Mesenchymal stem cell (in vitro differentiated cells and primary cell): ENCODE data around the gene PCDHGA4.

Experiments
- DNase-seq: peaks from one replicate; pipeline ENCODE4 v3.0.0-alpha.2; 2013
- H2AFZ ChIP-seq: one replicate; pipeline ENCODE4 v1.6.1; 2013; ENCODE audit warnings: low read depth, mild to moderate bottlenecking, control low read depth, inconsistent platforms, low read length, moderate library complexity
- H2AK5ac ChIP-seq: 2 replicates; pipeline ENCODE4 v1.6.1; 2013; ENCODE audit warnings: low read length, moderate library complexity, mild to moderate bottlenecking, inconsistent platforms; ENCODE audit not compliant: severe bottlenecking
- H2BK120ac ChIP-seq: one replicate; pipeline ENCODE4 v1.6.1; 2013; ENCODE audit warnings: low read depth, mild to moderate bottlenecking, inconsistent platforms, low read length, moderate library complexity
- H2BK12ac ChIP-seq, 2 experiments: one replicate each; pipeline ENCODE4 v1.6.1; 2013; ENCODE audit warnings: inconsistent platforms in 2 of 2, low read length in 2 of 2, mild to moderate bottlenecking in 2 of 2, moderate library complexity in 2 of 2, control low read depth in 1 of 2
- H2BK15ac ChIP-seq: one replicate; pipeline ENCODE4 v1.6.1; 2013; ENCODE audit warnings: mild to moderate bottlenecking, low read depth, inconsistent platforms; ENCODE audit not compliant: poor library complexity, severe bottlenecking
- H2BK5ac ChIP-seq: 2 replicates; pipeline ENCODE4 v1.6.1; 2013; ENCODE audit warnings: low read depth, mild to moderate bottlenecking, low read length, control low read depth, inconsistent platforms; ENCODE audit not compliant: poor library complexity, severe bottlenecking
- H3K14ac ChIP-seq, 2 experiments: one replicate each; pipeline ENCODE4 v1.6.1; 2013; ENCODE audit warnings: inconsistent platforms in 2 of 2, low read length in 2 of 2, control low read depth in 1 of 2, mild to moderate bottlenecking in 1 of 2, moderate library complexity in 1 of 2
- H3K18ac ChIP-seq, 2 experiments: one replicate each; pipeline ENCODE4 v1.6.1; 2013; ENCODE audit warnings: inconsistent platforms in 2 of 2, low read length in 2 of 2, control low read depth in 1 of 2, low read depth in 1 of 2, mild to moderate bottlenecking in 1 of 2
- H3K23ac ChIP-seq, 2 experiments: one replicate each; pipeline ENCODE4 v1.6.1; 2013; ENCODE audit warnings: inconsistent platforms in 2 of 2, low read length in 2 of 2, mild to moderate bottlenecking in 2 of 2, moderate library complexity in 2 of 2, control low read depth in 1 of 2
- H3K27ac ChIP-seq: 2 replicates; pipeline ENCODE4 v1.5.1; 2013; ENCODE audit warnings: mild to moderate bottlenecking, moderate library complexity, low read length, control low read depth, inconsistent platforms; ENCODE audit not compliant: poor library complexity, severe bottlenecking
- H3K27me3 ChIP-seq, 2 experiments: 2 replicates each; pipeline versions ENCODE4 v1.6.1 to v1.7.0; 2013; ENCODE audit warnings: low read length in 2 of 2, mild to moderate bottlenecking in 2 of 2, moderate library complexity in 2 of 2, control low read depth in 1 of 2, inconsistent platforms in 1 of 2; ENCODE audit not compliant: control insufficient read depth in 1 of 2, insufficient read depth in 1 of 2
- H3K36me3 ChIP-seq, 2 experiments: 2 replicates each; pipeline versions ENCODE4 v1.6.1 to v1.7.0; 2013; ENCODE audit warnings: low read length in 2 of 2, control low read depth in 1 of 2, inconsistent platforms in 1 of 2, low read depth in 1 of 2, mild to moderate bottlenecking in 1 of 2; ENCODE audit not compliant: insufficient read depth in 2 of 2, control insufficient read depth in 1 of 2
- H3K4ac ChIP-seq, 2 experiments: one replicate each; pipeline ENCODE4 v1.6.1; 2013; ENCODE audit warnings: inconsistent platforms in 2 of 2, low read length in 2 of 2, mild to moderate bottlenecking in 2 of 2, moderate library complexity in 2 of 2, control low read depth in 1 of 2, low read depth in 1 of 2
- H3K4me1 ChIP-seq: 2 replicates; pipeline ENCODE4 v1.6.1; 2013; ENCODE audit warnings: low read depth, low read length, control low read depth; ENCODE audit not compliant: control insufficient read depth, insufficient read depth
- H3K4me2 ChIP-seq: 2 replicates; pipeline ENCODE4 v1.6.1; 2013; ENCODE audit warnings: low read length, mild to moderate bottlenecking, inconsistent platforms; ENCODE audit not compliant: poor library complexity, severe bottlenecking
- H3K4me3 ChIP-seq, 2 experiments: 2 replicates each; pipeline versions ENCODE4 v1.5.1 to v1.7.0; 2013; ENCODE audit warnings: low read length in 2 of 2, mild to moderate bottlenecking in 2 of 2, control low read depth in 1 of 2, low read depth in 1 of 2; ENCODE audit not compliant: insufficient read depth in 1 of 2
- H3K79me1 ChIP-seq: replicated peaks from 2 replicates; pipeline ENCODE4 v1.6.1; 2013; ENCODE audit warnings: mild to moderate bottlenecking, control low read depth, low read length, inconsistent platforms; ENCODE audit not compliant: poor library complexity, severe bottlenecking
- H3K9ac ChIP-seq: 2 replicates; pipeline ENCODE4 v1.7.0; 2013; ENCODE audit warnings: mild to moderate bottlenecking, low read length, moderate library complexity
- H3K9me3 ChIP-seq: 2 replicates; pipeline ENCODE4 v1.7.0; 2013; ENCODE audit warnings: mild to moderate bottlenecking, low read length; ENCODE audit not compliant: control insufficient read depth
- H4K8ac ChIP-seq: one replicate; pipeline ENCODE4 v1.6.1; 2013; ENCODE audit warnings: inconsistent platforms, mild to moderate bottlenecking, low read length, moderate library complexity
- H4K91ac ChIP-seq: one replicate; pipeline ENCODE4 v1.6.1; 2013; ENCODE audit warnings: mild to moderate bottlenecking, low read length, inconsistent platforms
- WGBS: methylation state at CpG from one replicate; pipeline ENCODE4 v1.1.7; 2013; ENCODE audit warnings: mixed read lengths; 5-methylcytosine and 5-hydroxymethylcytosine counted together

The PCDHGA4 gene

DNA sequence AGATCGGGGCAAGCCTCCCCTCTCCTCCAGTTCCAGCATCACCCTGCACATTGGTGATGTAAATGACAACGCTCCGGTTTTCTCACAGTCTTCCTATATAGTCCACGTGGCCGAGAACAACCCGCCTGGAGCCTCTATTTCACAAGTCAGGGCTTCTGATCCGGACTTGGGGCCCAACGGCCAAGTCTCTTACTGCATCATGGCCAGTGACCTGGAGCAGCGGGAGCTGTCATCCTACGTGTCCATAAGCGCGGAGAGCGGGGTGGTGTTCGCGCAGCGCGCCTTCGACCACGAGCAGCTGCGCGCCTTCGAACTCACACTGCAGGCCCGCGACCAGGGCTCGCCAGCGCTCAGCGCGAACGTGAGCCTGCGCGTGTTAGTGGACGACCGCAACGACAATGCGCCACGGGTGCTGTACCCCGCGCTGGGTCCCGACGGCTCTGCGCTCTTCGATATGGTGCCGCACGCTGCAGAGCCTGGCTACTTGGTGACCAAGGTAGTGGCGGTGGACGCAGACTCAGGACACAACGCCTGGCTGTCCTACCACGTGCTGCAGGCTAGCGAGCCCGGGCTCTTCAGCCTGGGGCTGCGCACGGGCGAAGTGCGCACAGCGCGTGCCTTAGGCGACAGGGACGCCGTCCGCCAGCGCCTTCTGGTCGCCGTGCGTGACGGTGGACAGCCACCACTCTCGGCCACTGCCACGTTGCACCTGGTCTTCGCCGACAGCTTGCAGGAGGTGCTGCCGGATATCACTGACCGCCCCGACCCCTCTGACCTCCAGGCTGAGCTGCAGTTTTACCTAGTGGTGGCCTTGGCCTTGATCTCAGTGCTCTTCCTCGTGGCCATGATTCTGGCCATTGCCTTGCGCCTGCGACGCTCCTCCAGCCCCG lies 34.6 kb downstream of the PCDHGA4 start:
- Histone ChIP-seq H3K18ac (no peak overlapping the region), H3K4me1 (peaks cover 3% of the 10 kb centered on the region), H2BK5ac (no peak overlapping the region), H3K4me3 (peak overlapping the region in 1 of 2 experiments; percentile 59), H4K8ac (no peak overlapping the region), H2AFZ (no peak overlapping the region), H3K27ac (no peak overlapping the region), H3K14ac (no peak overlapping the region), H2AK5ac (no peak overlapping the region), H2BK120ac (no peak overlapping the region), H4K91ac (no peak overlapping the region), H3K9ac (no peak overlapping the region), H3K79me1 (peaks cover 22% of the 10 kb centered on the region), H3K9me3 (peaks cover 61% of the 10 kb centered on the region), H2BK15ac (no peak overlapping the region), H3K36me3 (peaks cover 0 to 27% of the 10 kb centered on the region in 2 experiments), H3K4me2 (no peak overlapping the region), H3K23ac (no peak overlapping the region), H2BK12ac (no peak overlapping the region), H3K4ac (no peak overlapping the region), H3K27me3 (no peaks in the 10 kb centered on the region)
- DNase-seq: no peak
- 98% methylated on average over 77 of the region's 77 CpGs for WGBS

DNA sequence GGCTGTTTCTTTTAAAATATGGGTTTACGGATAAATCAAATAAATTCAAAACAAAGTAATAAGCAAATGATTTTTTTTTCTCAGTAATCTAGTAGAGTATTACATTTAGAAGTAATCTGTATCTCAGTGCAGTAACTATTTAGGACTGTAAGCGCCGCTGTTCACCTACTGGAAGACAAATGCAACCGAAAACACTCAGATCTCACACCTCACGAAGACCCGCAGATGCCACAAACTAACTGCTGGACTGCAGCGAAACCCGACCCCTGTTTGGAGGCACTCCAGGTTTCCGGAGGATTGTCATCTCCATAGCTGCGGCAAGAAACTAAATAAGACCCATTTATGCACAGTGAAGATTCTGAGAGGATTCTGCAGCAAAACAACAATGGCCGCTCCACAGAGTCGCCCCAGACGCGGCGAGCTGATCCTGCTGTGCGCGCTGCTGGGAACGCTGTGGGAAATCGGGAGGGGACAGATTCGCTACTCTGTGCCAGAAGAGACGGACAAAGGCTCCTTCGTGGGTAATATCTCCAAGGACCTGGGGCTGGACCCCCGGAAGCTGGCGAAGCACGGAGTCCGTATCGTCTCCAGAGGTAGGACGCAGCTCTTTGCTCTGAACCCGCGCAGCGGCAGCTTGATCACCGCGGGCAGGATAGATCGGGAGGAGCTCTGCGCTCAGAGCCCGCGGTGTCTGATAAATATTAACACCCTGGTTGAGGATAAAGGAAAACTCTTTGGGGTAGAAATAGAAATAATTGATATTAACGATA lies 37.8 kb downstream of the PCDHGA4 start, which contains the start of gene PCDHGA8:
TSS of gene PCDHGA8 (plus strand) at position 205 of the 770 bp plus-strand sequence. CDS start at position 386, 181 bp downstream.
- 96% methylated on average over 37 of the region's 38 CpGs for WGBS
- no peak within 1 kb of the TSS for H3K18ac ChIP-seq
- H3K4ac ChIP-seq: no peak within 1 kb of the TSS
- no peak within 1 kb of the TSS for H3K9ac ChIP-seq
- no peak within 1 kb of the TSS for H2BK12ac ChIP-seq
- no peak within 1 kb of the TSS for H2AFZ ChIP-seq
- H4K91ac ChIP-seq: no peak within 1 kb of the TSS
- peaks cover 3% of the 10 kb centered on the region for H3K4me1 ChIP-seq
- H3K4me2 ChIP-seq: peak within 1 kb of the TSS; percentile 25
- no peak within 1 kb of the TSS for H3K14ac ChIP-seq
- no peak within 1 kb of the TSS for H2BK120ac ChIP-seq
- H3K4me3 ChIP-seq: peak within 1 kb of the TSS in 1 of 2 experiments; percentile 61
- no peak within 1 kb of the TSS for H2BK5ac ChIP-seq
- no peak for DNase-seq
- H4K8ac ChIP-seq: no peak within 1 kb of the TSS
- H3K27ac ChIP-seq: no peak within 1 kb of the TSS
- no peak within 1 kb of the TSS for H2BK15ac ChIP-seq
- H3K27me3 ChIP-seq: no peaks in the 10 kb centered on the region
- H3K9me3 ChIP-seq: peaks cover 68% of the 10 kb centered on the region
- peaks cover 0 to 32% of the 10 kb centered on the region in 2 experiments for H3K36me3 ChIP-seq
- H3K79me1 ChIP-seq: peaks cover 25% of the 10 kb centered on the region
- H2AK5ac ChIP-seq: no peak within 1 kb of the TSS
- no peak within 1 kb of the TSS for H3K23ac ChIP-seq

DNA sequence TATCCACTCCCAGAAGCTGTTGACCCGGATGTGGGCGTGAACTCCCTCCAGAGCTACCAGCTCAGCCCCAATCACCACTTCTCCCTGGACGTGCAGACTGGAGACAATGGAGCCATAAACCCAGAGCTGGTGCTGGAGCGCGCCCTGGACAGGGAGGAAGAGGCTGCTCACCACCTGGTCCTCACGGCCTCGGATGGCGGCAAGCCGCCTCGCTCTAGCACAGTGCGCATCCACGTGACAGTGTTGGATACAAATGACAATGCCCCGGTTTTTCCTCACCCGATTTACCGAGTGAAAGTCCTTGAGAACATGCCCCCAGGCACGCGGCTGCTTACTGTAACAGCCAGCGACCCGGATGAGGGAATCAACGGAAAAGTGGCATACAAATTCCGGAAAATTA lies 38.4 kb downstream of the PCDHGA4 start:
- no peak overlapping the region for H3K4ac ChIP-seq
- H3K27me3 ChIP-seq: no peaks in the 10 kb centered on the region
- H2AK5ac ChIP-seq: no peak overlapping the region
- H2BK15ac ChIP-seq: no peak overlapping the region
- H3K9ac ChIP-seq: no peak overlapping the region
- H3K27ac ChIP-seq: no peak overlapping the region
- H3K36me3 ChIP-seq: peaks cover 0 to 32% of the 10 kb centered on the region in 2 experiments
- no peak overlapping the region for H4K91ac ChIP-seq
- peaks cover 24% of the 10 kb centered on the region for H3K79me1 ChIP-seq
- H3K9me3 ChIP-seq: peaks cover 68% of the 10 kb centered on the region
- no peak overlapping the region for H2BK12ac ChIP-seq
- no peak overlapping the region for H2BK5ac ChIP-seq
- no peak overlapping the region for H3K18ac ChIP-seq
- 96% methylated on average over 21 of the region's 21 CpGs for WGBS
- peaks cover 3% of the 10 kb centered on the region for H3K4me1 ChIP-seq
- no peak overlapping the region for H3K23ac ChIP-seq
- no peak for DNase-seq
- H3K4me3 ChIP-seq: peak overlapping the region in 1 of 2 experiments; percentile 61
- no peak overlapping the region for H2BK120ac ChIP-seq
- H4K8ac ChIP-seq: no peak overlapping the region
- no peak overlapping the region for H3K14ac ChIP-seq
- no peak overlapping the region for H2AFZ ChIP-seq
- H3K4me2 ChIP-seq: no peak overlapping the region
